HUES48 (cell line): ENCODE results near the gene UVRAG.
"Not testable (repeated sequence)": the region's sequence is repeated elsewhere in the genome, so short reads cannot be mapped to it uniquely, and the experiment has no call there.

ENCODE experiments used
- H3K27ac ChIP-seq: one replicate; pipeline ENCODE4 v1.7.0; 2013; ENCODE audit warnings: low read depth, low read length, inconsistent platforms
- H3K27me3 ChIP-seq: 2 replicates; pipeline ENCODE4 v1.6.1; 2013; ENCODE audit warnings: mild to moderate bottlenecking, low read length; ENCODE audit not compliant: control insufficient read depth, insufficient read depth
- H3K36me3 ChIP-seq: 2 replicates; pipeline ENCODE4 v1.6.1; 2013; ENCODE audit warnings: low read length; ENCODE audit not compliant: control insufficient read depth, insufficient read depth
- H3K4me1 ChIP-seq: 2 replicates; pipeline ENCODE4 v1.6.1; 2013; ENCODE audit warnings: mild to moderate bottlenecking, low read length; ENCODE audit not compliant: control insufficient read depth, insufficient read depth
- H3K4me3 ChIP-seq: 2 replicates; pipeline ENCODE4 v1.5.1; 2013; ENCODE audit warnings: mild to moderate bottlenecking, low read depth, low read length
- H3K9ac ChIP-seq: 2 replicates; pipeline ENCODE4 v1.6.1; 2013; ENCODE audit warnings: mild to moderate bottlenecking, low read depth, low read length, moderate library complexity
- H3K9me3 ChIP-seq: 2 replicates; pipeline ENCODE4 v1.6.1; 2013; ENCODE audit warnings: low read length; ENCODE audit not compliant: control insufficient read depth, insufficient read depth

The UVRAG gene

DNA sequence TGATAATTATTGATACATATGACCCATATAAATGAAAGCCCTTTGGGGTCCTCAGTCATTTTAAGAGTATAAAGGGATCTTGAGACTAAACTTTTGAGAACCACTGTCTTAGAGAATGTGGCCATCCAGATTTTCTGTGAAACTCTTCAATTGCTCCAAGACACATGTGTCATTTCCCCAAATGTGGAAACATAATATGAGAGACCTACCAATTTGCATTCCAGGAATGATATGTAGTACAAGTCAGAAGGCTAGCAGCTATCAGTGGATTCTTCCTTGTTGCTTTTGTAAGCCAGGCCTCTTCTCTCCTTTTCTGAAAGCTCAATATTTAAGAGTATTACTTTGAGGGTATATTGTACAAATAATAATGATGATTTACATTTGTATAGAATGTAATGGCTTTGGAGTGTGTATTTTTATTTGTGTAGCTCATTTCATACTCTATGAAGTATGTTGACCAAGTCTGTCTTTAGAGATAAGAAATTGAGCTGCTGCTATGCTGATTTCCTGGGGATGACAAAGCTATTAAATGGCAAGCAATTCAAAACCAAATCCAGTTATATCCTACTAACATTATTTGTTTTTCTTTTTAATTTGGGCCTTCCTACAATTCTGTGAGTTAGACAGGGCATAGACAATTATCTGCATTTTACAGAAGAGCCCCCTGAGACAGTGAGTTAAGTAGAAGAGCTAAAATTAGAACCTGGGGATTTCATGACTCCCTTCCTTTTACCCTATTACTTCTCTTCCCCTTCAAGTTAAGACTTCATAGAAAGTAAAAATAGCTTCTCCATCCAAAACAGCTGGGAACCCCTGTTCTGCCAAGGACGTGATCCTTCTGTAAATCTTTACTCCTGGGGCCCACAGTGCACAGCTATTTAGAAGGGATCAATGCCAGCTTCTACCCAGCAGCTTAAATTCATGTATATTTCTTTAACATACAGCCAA is 259.4 kb downstream of the UVRAG start:
- no peaks in the 10 kb centered on the region for H3K9me3 ChIP-seq

DNA sequence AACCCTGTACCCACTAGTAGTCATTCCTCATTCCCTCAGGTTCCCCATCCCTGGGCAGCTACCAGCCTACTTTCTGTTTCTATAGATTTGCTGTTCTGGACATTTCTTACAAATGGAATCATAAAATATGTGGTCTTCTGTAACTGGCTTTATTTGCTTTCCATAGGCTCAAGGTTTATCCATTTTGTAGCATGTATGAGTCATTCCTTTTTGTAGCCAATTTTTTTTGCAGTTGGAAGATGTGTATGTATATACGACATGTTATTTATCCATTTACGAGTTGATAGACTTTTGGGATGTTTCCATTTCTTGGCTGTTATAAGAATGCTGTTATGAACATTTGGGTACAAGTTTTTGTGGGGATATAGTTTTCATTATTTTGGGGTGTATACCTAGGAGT is 260.7 kb downstream of the UVRAG start:
- Histone ChIP-seq H3K9ac (no peak overlapping the region), H3K4me3 (no peak overlapping the region), H3K27me3 (no peaks in the 10 kb centered on the region), H3K27ac (no peak overlapping the region), H3K9me3 (no peaks in the 10 kb centered on the region), H3K4me1 (no peaks in the 10 kb centered on the region), H3K36me3 (no peaks in the 10 kb centered on the region)

More for the DNA sequence above, 259.4 kb downstream of the UVRAG start:
- H3K27me3 ChIP-seq = no peaks in the 10 kb centered on the region
- no peaks in the 10 kb centered on the region for H3K4me1 ChIP-seq
- no peak overlapping the region for H3K27ac ChIP-seq
- no peak overlapping the region for H3K4me3 ChIP-seq
- no peak overlapping the region for H3K9ac ChIP-seq
- H3K36me3 ChIP-seq = no peaks in the 10 kb centered on the region

DNA sequence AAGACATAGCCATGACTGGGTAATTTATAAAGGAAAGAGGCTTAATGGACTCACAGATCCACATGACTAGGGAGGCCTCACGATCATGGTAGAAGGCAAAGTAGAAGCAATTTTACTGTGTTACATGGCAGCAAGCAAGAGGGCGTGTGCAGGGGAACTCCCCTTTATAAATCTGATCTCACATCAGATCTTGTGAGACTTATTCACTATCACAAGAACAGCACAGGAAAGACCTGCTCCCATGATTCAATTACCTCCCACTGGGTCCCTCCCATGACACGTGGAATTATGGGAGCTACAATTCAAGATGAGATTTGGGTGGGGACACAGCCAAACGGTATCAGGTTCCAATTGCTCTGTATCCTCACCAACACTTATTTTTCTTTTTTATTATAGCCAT is 261.2 kb downstream of the UVRAG start:
- H3K36me3 ChIP-seq, H3K9me3 ChIP-seq, H3K9ac ChIP-seq, H3K27ac ChIP-seq, H3K4me1 ChIP-seq, H3K4me3 ChIP-seq, H3K27me3 ChIP-seq: not testable (repeated sequence)

DNA sequence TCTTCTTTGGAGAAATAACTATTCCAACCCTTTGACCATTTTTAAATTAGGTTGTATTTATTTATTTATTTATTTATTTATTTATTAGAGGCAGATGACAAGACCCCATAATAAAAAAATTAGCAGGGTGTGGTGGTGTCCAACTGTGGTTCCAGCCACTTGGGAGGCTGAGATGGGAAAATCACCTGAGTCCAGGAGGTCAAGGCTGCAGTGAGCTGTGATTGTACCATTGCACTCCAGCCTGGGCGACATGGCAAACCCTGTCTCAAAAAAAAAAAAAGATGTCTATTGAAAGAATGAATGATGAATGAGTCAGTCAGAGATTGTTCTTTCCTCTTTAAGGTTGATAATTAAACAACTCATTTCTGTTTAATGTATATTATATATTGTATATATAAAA is 261.7 kb downstream of the UVRAG start:
- Histone ChIP-seq H3K4me3 (no peak overlapping the region), H3K9ac (no peak overlapping the region), H3K9me3 (no peaks in the 10 kb centered on the region), H3K36me3 (no peaks in the 10 kb centered on the region), H3K27ac (no peak overlapping the region), H3K4me1 (no peaks in the 10 kb centered on the region), H3K27me3 (no peaks in the 10 kb centered on the region)

DNA sequence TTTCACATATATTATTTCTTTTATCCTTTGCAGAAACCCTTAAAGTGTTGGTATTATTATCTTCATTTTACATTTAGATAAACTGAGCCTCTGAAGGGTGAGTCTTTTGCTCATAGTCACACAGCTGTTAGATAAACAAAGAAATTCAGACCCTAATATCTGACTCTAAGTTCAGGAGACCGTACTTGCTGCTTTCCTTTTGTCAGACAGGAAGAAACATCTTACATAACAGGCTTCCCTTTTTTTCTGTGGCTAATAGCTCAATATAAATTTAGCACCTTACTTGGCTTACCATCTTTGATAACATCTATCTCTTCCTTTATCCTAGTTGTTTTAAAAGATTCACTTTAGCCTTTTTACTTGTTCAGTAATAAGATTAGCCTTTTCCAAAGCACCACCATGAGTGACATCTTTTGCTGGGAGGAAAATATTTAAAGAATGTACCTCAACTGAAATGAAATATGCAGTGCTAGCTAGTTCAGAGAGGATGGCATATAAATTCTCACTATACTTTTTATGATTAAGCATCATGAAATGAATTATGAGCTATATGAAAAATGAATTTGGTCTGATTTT is 262.7 kb downstream of the UVRAG start:
- Histone ChIP-seq H3K9me3 (no peaks in the 10 kb centered on the region), H3K4me1 (no peaks in the 10 kb centered on the region), H3K36me3 (no peaks in the 10 kb centered on the region), H3K4me3 (no peak overlapping the region), H3K27me3 (no peaks in the 10 kb centered on the region), H3K27ac (no peak overlapping the region), H3K9ac (no peak overlapping the region)

DNA sequence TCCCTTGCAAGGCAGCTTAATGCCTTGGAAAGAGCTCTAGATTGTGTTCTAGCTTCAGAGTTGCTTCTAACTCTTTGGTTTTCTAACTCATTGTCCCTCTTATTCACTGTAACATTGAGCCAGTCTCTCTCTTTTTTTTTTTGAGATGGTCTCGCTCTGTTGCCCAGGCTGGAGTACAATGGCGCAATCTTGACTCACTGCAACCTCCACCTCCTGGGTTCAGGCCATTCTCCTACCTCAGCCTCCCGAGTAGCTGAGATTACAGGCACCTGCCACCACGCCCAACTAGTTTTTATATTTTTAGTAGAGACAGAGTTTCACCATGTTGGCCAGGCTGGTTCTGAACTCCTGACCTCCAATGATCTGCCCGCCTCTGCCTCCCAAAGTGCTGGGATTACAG is 266.1 kb downstream of the UVRAG start:
- H3K4me3 ChIP-seq = not testable (repeated sequence)

DNA sequence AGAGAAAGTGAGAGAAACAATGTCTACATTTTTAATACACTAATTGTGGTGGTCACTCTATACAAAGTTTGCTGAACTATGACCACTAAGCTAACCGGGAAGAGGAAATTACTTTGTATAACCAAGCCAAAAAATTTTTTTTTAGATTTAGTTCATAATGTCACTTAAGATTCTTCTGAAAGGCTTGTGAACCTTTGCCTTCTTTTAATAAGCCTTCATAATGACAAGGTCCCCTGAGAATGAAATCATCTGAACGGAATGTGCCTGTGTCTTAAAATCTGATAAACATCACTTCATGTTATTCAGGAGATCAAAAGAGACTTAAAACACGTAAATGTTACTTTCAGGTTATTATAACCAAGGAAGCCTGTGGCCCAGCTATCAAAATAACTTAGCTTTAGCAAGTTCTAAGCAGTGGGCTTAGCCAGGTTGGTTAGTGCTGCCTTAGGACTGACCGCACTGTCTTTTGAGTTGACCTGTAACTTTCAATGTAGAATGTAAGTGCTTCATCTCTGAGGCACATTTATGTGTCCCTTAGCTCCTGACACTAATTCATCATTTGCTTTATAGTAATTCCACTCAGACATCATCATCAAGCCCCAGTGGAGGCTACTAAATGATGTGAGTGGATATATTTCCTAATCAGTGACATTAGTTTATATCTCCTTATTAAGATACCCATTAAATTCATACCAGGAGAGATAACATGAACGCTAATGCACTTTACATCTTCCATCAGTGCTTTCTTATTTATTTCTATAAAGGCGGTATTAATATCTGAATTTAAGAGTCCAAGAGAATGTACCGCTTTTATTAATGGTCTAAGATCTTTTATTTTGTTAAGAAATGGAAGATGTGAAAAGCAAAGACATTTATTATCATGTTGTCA is 268.8 kb downstream of the UVRAG start:
- no peak overlapping the region for H3K9ac ChIP-seq
- H3K36me3 ChIP-seq = no peaks in the 10 kb centered on the region

More for the DNA sequence above, 266.1 kb downstream of the UVRAG start:
- H3K36me3 ChIP-seq, H3K4me1 ChIP-seq, H3K27ac ChIP-seq, H3K9ac ChIP-seq, H3K27me3 ChIP-seq, H3K9me3 ChIP-seq: not testable (repeated sequence)

DNA sequence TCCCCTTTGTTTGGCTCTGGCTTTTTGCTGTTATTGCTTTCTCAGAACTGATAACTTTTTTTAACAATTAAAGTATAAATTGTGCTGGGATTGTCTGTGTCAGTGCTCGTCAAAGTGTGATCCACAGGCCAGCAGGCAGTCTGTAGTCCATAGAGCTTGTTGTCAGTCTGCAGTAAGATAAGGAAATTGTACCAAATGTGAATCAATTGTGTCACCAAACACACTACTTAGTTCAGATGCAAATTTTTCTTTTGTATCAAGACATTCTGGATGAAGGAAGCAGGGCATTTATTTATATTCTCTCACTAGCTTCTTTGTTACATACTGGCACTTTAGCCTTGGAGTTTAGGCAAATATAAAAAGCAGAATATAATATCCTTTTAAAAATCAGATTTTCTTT is 270.3 kb downstream of the UVRAG start:
- no peak overlapping the region for H3K9ac ChIP-seq
- H3K27ac ChIP-seq = no peak overlapping the region
- H3K36me3 ChIP-seq = no peaks in the 10 kb centered on the region
- peaks cover 6% of the 10 kb centered on the region for H3K4me1 ChIP-seq
- H3K4me3 ChIP-seq = no peak overlapping the region
- H3K27me3 ChIP-seq = no peaks in the 10 kb centered on the region
- no peaks in the 10 kb centered on the region for H3K9me3 ChIP-seq

More for the DNA sequence above, 268.8 kb downstream of the UVRAG start:
- no peaks in the 10 kb centered on the region for H3K9me3 ChIP-seq
- no peaks in the 10 kb centered on the region for H3K27me3 ChIP-seq
- H3K4me3 ChIP-seq = no peak overlapping the region
- H3K27ac ChIP-seq = no peak overlapping the region
- H3K4me1 ChIP-seq = peaks cover 5% of the 10 kb centered on the region

DNA sequence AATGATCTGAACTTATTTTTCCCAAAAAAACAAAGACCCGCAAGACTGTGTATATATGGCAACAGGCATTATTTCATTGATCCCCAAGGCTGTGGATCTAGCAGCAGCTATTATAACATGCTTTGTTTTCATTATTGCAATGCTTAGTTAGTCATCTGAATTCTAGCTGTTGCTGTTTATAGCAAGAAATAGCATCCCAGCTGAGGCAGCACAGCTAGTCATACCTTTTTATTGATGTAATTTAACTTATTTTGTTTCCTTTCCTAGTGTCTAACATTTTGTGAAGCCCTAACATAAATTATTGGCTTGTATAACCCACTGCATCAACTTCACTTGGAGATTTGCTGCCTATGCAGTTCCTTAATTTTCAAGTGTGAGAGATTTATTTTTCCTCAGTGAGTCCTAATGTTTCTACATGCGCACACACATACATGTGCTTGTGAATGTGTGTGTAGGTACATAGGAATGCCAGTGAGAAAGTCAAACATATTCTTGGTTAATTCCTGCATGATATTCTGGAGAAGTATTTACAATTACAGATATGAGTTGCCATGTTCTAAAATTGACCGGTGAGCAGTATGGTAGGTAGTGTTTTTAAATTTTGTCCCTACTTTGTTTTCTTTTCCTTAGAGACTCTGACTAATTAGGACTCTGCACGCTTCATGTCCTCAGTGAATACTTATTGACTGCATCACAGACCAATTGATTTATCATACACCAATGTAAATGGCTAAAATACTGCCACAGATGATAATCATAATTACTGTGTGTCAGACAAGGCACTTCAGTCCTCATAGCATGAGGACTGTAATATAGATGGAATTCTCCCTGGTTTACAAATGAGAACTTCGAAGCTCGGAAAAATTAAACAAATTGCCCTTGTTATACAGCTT is 272.0 kb downstream of the UVRAG start:
- Histone ChIP-seq H3K9me3 (no peaks in the 10 kb centered on the region), H3K9ac (no peak overlapping the region), H3K27ac (no peak overlapping the region), H3K4me1 (peaks cover 6% of the 10 kb centered on the region), H3K4me3 (no peak overlapping the region), H3K36me3 (no peaks in the 10 kb centered on the region), H3K27me3 (no peaks in the 10 kb centered on the region)

DNA sequence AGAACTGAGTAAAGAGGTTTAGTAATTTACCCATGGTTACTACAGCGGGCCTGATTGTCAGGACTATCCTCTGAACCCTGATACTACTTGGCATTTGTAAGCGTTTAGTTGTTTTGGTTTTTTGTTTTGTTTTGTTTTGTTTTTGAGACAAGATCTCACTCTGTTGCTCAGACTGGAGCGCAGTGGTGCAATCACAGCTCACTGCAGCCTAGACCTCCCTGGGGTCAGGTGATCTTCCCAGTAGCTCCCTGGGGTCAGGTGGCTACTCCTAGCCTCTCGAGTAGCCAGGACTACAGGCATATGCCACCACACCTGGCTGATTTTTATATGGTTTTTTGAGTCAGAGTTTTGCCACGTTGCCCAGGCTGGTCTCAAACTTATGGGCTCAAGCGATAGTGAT is 272.7 kb downstream of the UVRAG start:
- peaks cover 6% of the 10 kb centered on the region for H3K4me1 ChIP-seq
- H3K36me3 ChIP-seq = no peaks in the 10 kb centered on the region
- H3K4me3 ChIP-seq = no peak overlapping the region
- H3K9ac ChIP-seq = no peak overlapping the region
- no peak overlapping the region for H3K27ac ChIP-seq
- no peaks in the 10 kb centered on the region for H3K27me3 ChIP-seq
- no peaks in the 10 kb centered on the region for H3K9me3 ChIP-seq
